HG02642 (cell line): Measurements from ENCODE around the gene CSTPP1.
"Not testable (repeated sequence)": the region's sequence is repeated elsewhere in the genome, so short reads cannot be mapped to it uniquely, and the experiment has no call there.

Source experiments
- ATAC-seq: cut with Tn5 transposase; IDR thresholded peaks from one replicate; pipeline ENCODE4 v1.9.1; 2021; ENCODE audit warnings: mild to moderate bottlenecking; ENCODE audit not compliant: unreplicated experiment, poor library complexity

Gene CSTPP1

GRCh38 chr11:46984548-46984947 is 48.0 kb downstream of the CSTPP1 start:
- ATAC-seq: no peak

GRCh38 chr11:46984987-46985386 is 48.4 kb downstream of the CSTPP1 start:
- no peak for ATAC-seq

- ATAC-seq: no peak
Observed at GRCh38 chr11:46987183-46987582, 50.6 kb downstream of the CSTPP1 start.

GRCh38 chr11:46989810-46990487 is 53.4 kb downstream of the CSTPP1 start:
- not testable (repeated sequence) for ATAC-seq

GRCh38 chr11:46991391-46991790 is 54.8 kb downstream of the CSTPP1 start:
- no peak for ATAC-seq

GRCh38 chr11:46992386-46992785 is 55.8 kb downstream of the CSTPP1 start:
- ATAC-seq: not testable (repeated sequence)

- not testable (repeated sequence) for ATAC-seq
Observed at GRCh38 chr11:46997796-46998195, 61.2 kb downstream of the CSTPP1 start.

- ATAC-seq: no peak
Observed at GRCh38 chr11:46999217-46999616, 62.7 kb downstream of the CSTPP1 start.

GRCh38 chr11:47000033-47000432 is 63.5 kb downstream of the CSTPP1 start:
- no peak for ATAC-seq

GRCh38 chr11:47001781-47002181 is 65.2 kb downstream of the CSTPP1 start:
- no peak for ATAC-seq

GRCh38 chr11:47002390-47002789 is 65.8 kb downstream of the CSTPP1 start:
- no peak for ATAC-seq

GRCh38 chr11:47003180-47003877 is 66.8 kb downstream of the CSTPP1 start:
- ATAC-seq: no peak

- ATAC-seq: no peak
Observed at GRCh38 chr11:47004595-47005033, 68.1 kb downstream of the CSTPP1 start.

- no peak for ATAC-seq
Observed at GRCh38 chr11:47005441-47005840, 68.9 kb downstream of the CSTPP1 start.

GRCh38 chr11:47007579-47007978 is 71.0 kb downstream of the CSTPP1 start:
- ATAC-seq: no peak

- no peak for ATAC-seq
Observed at GRCh38 chr11:47010179-47010578, 73.6 kb downstream of the CSTPP1 start.

- no peak for ATAC-seq
Observed at GRCh38 chr11:47014097-47014496, 77.5 kb downstream of the CSTPP1 start.

GRCh38 chr11:47018637-47019036 is 82.1 kb downstream of the CSTPP1 start:
- ATAC-seq: no peak

GRCh38 chr11:47020793-47021526 is 84.4 kb downstream of the CSTPP1 start:
- ATAC-seq: peak; percentile 45

GRCh38 chr11:47021527-47021818 is 84.9 kb downstream of the CSTPP1 start:
- ATAC-seq: no peak

- ATAC-seq: no peak
Observed at GRCh38 chr11:47021965-47022364, 85.4 kb downstream of the CSTPP1 start.
